ENCODE measurements around the gene YWHAQ.
A peak's percentile ranks its signal among the peaks of the same experiment; 100 is the strongest.
"Not testable (repeated sequence)": the region's sequence is repeated elsewhere in the genome, so short reads cannot be mapped to it uniquely, and the experiment has no call there.

Gene YWHAQ

DNA sequence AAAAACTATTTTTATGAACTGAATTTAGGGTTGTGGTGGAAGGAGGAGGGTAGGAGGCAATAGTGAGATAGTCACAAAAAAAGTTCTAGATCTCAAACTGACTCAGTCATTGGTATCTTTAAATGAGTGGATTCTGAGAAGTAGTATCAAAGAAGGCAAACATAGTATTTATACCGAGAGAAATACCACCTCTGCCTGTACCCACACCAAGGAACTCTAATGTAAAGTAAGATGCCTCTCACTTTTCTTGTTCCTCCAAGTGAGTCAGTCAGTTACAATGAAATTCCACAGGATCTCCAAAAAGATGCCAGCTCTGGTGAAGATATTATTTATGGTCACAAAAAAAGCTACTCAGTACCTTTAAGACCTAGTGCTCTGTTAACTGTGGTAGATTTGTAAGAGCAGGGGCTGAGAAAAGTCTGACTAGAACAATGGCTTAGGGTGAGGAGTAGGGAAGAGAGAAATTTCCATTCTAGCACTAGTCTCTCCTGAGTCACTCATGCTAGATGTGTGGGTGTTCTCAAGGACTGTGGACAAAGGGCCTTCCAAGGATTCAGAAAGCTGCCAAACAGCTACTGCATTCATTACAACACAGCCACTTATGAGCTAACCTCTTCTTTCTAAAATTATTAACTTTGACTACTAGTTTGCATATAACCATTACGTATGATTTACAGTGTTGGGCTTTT lies 36.3 kb downstream of the YWHAQ start:
- DNase-seq (ENCODE audit: low read depth): peak; percentile 94
- no peak overlapping the region for H3K4me3 ChIP-seq (replicated peaks; ENCODE audit: low read depth, low read length)
- TF ChIP-seq, protein P1, sequence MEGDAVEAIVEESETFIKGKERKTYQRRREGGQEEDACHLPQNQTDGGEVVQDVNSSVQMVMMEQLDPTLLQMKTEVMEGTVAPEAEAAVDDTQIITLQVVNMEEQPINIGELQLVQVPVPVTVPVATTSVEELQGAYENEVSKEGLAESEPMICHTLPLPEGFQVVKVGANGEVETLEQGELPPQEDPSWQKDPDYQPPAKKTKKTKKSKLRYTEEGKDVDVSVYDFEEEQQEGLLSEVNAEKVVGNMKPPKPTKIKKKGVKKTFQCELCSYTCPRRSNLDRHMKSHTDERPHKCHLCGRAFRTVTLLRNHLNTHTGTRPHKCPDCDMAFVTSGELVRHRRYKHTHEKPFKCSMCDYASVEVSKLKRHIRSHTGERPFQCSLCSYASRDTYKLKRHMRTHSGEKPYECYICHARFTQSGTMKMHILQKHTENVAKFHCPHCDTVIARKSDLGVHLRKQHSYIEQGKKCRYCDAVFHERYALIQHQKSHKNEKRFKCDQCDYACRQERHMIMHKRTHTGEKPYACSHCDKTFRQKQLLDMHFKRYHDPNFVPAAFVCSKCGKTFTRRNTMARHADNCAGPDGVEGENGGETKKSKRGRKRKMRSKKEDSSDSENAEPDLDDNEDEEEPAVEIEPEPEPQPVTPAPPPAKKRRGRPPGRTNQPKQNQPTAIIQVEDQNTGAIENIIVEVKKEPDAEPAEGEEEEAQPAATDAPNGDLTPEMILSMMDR (IDR thresholded peaks at IDR 0.05; ENCODE audit: low read length, missing control alignments): no peak

DNA sequence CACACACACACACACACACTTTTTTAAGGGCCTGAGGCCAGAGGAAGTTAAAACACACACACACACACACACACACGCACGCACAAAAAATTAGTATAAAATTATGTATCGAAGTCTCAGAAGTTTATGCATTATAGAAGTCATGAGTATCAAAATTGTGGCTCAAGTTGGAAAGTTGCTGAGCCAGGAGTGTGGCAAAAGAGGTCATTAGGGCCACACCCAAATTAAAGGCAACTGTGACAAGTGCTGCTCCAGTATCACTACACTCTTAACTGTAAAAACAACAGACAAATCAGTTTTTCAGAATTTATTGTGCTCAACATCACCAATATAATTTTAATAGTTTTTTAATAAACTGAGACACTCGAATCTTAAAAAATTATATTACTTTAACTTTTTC lies 36.9 kb downstream of the YWHAQ start:
- TF ChIP-seq, protein P1 (IDR thresholded peaks at IDR 0.05; ENCODE audit: low read length, missing control alignments): no peak
- DNase-seq (ENCODE audit: low read depth): no peak
- H3K4me3 ChIP-seq (replicated peaks; ENCODE audit: low read depth, low read length): no peak overlapping the region

- DNase-seq (ENCODE audit: low read depth): no peak
- no peak overlapping the region for H3K4me3 ChIP-seq (replicated peaks; ENCODE audit: low read depth, low read length)
- TF ChIP-seq, protein P1 (IDR thresholded peaks at IDR 0.05; ENCODE audit: low read length, missing control alignments): no peak
Observed at GRCh38 chr2:9592699-9593098, 38.1 kb downstream of the YWHAQ start.

- no peak for DNase-seq (ENCODE audit: low read depth)
- TF ChIP-seq, protein P1 (IDR thresholded peaks at IDR 0.05; ENCODE audit: low read length, missing control alignments): no peak
- no peak overlapping the region for H3K4me3 ChIP-seq (replicated peaks; ENCODE audit: low read depth, low read length)
Observed at GRCh38 chr2:9590641-9591040, 40.2 kb downstream of the YWHAQ start.

- TF ChIP-seq, protein P1 (IDR thresholded peaks at IDR 0.05; ENCODE audit: low read length, missing control alignments): no peak
- no peak for DNase-seq (ENCODE audit: low read depth)
- no peak overlapping the region for H3K4me3 ChIP-seq (replicated peaks; ENCODE audit: low read depth, low read length)
Observed at GRCh38 chr2:9586465-9586864, 44.3 kb downstream of the YWHAQ start.

DNA sequence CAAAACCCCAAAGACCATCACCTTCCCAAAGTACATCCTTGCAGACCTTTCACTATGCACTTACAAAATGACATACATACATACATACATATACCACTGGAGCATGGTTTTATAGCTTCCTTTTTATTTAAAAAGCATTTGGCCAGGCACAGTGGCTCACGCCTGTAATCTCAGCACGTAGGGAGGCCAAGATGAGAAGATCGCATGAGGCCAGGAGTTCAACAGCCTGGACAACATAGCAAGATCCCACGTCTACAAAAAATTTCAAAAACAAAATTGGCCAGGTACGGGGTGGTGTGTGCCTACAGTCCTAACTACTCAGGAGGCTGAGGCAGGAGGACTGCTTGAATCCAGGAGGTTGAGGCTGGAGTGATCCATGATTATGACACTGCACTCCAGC lies 45.3 kb downstream of the YWHAQ start:
- DNase-seq (ENCODE audit: low read depth): no peak
- TF ChIP-seq, protein P1 (IDR thresholded peaks at IDR 0.05; ENCODE audit: low read length, missing control alignments): no peak
- H3K4me3 ChIP-seq (replicated peaks; ENCODE audit: low read depth, low read length): no peak overlapping the region

- not testable (repeated sequence) for DNase-seq (ENCODE audit: low read depth); H3K4me3 ChIP-seq (replicated peaks; ENCODE audit: low read depth, low read length)
Observed at GRCh38 chr2:9584902-9585301, 45.9 kb downstream of the YWHAQ start.

Measured in fibroblast of pulmonary artery (primary cell).